ENCODE results near the gene OPN3.

The OPN3 gene

GRCh38 chr1:241617426-241617825, 22.7 kb downstream of the OPN3 start:
- no peak for DNase-seq (ENCODE audit: low read depth in 2 of 2)

GRCh38 chr1:241615043-241615974, 24.9 kb downstream of the OPN3 start:
- DNase-seq (ENCODE audit: low read depth in 2 of 2), result no peak

DNA sequence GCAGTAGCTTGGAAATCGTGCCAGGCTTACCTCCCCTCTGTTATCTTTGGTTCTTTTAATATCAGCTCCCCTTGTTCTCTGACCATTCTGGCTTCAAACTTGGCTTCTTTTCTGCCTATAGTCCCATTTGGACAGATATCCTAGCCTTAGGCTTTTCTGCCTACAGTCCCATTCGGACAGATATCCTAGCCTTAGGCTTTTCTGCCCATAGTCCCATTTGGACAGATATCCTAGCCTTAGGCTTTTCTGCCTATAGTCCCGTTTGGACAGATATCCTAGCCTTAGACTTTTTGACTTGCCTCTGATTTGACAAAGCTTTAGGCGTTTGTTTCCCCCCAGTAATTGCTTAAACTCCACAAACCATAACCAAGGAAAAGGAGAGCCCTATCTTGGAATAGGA, 25.6 kb downstream of the OPN3 start:
- DNase-seq (ENCODE audit: low read depth in 2 of 2), result no peak

- DNase-seq (ENCODE audit: low read depth in 2 of 2), result no peak
These were observed 26.0 kb downstream of the OPN3 start for GRCh38 chr1:241614144-241614543.

- DNase-seq (ENCODE audit: low read depth in 2 of 2), result peak; percentile 68 to 72
These were observed 27.4 kb downstream of the OPN3 start for GRCh38 chr1:241612533-241613477.

- no peak for DNase-seq (ENCODE audit: low read depth in 2 of 2)
These were observed 28.4 kb downstream of the OPN3 start for GRCh38 chr1:241611736-241612135.

GRCh38 chr1:241611063-241611462, 29.1 kb downstream of the OPN3 start:
- DNase-seq (ENCODE audit: low read depth in 2 of 2), result peak; percentile 44 to 50

- no peak for DNase-seq (ENCODE audit: low read depth in 2 of 2)
These were observed 29.9 kb downstream of the OPN3 start for GRCh38 chr1:241610056-241610815.

DNA sequence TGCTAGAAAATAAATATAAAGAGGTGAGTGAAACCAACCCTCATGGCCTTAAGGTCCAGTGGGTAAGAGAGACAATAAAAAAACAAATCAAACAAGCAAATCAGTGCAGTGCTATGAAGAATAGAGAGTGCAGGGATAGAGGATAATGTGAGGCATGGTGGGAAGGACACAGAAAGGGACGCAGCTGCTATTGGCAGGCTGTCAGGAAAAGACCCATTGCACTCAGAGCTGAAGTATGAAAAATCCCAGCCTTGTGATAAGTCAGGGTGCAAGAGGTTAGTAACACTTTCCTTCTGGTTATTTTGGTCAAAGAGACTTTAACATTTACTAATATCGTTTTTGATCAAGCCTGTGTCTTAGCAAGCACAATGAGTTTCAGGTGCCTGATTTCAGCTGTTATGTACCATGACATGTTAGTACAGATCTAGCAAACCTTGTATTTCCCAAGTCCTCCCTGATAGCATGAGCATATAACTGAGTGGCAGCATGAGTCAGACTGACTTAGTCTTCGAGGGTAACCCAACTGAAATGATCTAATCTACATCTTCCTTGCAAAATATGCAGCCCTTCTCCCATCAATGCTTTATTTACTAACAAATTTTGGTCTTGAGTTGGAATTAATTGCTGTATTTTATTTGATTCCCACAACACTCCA, 31.7 kb downstream of the OPN3 start:
- DNase-seq (ENCODE audit: low read depth in 2 of 2), result no peak

GRCh38 chr1:241607497-241607896, 32.7 kb downstream of the OPN3 start:
- no peak for DNase-seq (ENCODE audit: low read depth in 2 of 2)

DNA sequence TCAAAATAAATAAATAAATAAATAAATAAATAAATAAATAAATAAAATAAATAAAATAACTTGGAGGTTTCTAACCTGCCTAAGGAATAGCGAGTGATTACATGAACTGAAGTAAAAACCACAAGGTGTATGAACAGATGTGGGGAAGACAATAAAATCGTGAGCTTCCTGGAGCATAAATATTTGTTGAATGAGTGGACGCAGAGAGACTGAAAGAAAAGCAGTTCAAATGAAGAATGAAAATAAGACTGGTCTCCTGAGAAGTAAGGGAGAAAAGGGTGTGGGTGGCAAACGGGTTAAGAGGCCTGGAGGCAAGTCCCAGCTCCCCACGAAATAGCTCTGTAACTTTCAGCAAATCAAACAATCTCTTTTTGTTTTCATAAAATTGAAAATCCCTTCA, 33.6 kb downstream of the OPN3 start:
- no peak for DNase-seq (ENCODE audit: low read depth in 2 of 2)

DNA sequence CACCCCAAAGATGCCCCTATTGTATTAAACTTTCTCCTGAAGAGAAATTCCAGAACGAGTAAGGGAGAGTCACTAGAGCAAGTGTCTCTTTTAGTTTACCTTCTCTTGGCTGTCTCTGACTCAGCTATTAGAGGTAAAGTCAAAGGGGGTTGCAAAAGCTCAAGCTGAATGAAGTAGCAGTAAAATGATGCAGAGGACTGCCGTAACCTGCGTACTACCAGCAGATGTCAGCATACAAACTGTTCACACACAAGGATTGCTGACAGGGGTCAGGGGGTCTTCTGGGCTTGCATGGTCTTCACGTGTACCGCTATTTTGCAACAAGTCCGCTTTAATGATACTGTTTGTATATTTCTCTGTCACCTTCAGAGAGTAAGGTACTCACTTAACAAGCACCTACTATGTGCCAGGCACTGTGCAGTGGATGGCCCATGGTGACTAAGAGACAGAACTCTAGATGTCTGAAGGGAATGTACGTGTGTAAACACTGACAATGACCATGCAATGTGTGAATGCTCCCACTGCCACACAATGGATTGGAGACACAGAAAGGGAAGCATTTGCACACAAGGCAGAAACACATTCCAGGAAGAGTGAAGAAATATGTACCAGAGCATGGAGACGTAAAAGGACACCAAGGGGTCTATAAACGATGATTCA, 34.9 kb downstream of the OPN3 start:
- DNase-seq (ENCODE audit: low read depth in 2 of 2), result no peak

- no peak for DNase-seq (ENCODE audit: low read depth in 2 of 2)
These were observed 36.4 kb downstream of the OPN3 start for GRCh38 chr1:241603731-241604245.

GRCh38 chr1:241600496-241600901, 39.7 kb downstream of the OPN3 start:
- peak; percentile 58 to 64 for DNase-seq (ENCODE audit: low read depth in 2 of 2)

DNA sequence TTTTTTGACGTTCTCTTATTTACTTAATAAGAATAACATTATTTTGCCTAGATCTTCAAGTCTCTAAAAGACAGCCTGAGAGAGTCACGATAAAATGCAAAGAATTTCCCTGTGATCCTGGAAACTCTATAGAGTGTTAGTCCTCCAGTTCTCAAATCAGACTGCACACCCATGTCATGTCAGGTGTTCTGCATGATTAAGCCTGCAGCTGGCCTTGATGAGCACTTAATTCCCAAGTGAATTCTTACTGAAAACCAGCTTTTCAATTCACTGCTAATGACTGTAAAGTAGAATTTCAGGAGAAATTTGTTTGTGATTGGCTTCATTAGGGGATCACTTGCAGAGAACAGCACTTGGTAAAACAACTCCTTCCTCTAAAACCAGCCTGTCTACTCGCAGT, 41.9 kb downstream of the OPN3 start:
- DNase-seq (ENCODE audit: low read depth in 2 of 2), result no peak

DNA sequence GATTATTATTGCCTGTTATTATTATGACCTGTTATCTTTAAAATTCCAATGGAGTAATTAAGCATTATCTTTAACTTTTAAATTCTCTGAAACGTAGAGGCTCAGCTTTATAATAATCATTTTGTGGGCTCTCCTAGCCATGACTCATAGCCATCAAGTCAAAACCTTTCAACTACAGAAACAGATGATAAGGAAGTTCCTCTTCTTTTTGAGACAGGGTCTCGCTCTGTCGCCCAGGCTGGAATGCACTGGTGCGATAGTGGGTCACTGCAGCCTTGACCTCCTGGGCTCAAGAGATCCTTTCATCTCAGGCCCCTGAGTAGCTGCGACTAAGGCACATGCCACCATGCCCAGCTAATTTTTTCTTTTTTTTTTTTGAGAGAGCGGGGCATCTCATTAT, 43.5 kb downstream of the OPN3 start:
- no peak for DNase-seq (ENCODE audit: low read depth in 2 of 2)

DNA sequence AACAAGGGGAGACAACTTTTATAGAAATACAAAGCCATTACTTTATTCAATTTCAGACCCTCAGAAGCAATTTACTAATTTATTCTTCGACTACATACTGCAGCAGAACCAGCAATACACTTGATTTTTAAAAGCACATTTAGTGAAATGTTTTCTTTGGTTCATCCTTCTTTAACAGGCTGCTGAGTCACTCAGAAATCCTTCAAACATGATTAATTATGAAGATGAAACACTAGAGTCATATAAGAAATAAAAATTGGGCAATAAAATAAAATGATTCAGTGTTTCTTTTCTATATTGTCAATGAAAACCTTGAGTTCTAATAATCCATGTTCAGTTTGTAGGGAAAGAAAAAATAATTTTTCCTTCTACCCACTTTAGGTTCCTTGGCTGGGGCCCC, 47.0 kb downstream of the OPN3 start:
- no peak for DNase-seq (ENCODE audit: low read depth in 2 of 2)

DNA sequence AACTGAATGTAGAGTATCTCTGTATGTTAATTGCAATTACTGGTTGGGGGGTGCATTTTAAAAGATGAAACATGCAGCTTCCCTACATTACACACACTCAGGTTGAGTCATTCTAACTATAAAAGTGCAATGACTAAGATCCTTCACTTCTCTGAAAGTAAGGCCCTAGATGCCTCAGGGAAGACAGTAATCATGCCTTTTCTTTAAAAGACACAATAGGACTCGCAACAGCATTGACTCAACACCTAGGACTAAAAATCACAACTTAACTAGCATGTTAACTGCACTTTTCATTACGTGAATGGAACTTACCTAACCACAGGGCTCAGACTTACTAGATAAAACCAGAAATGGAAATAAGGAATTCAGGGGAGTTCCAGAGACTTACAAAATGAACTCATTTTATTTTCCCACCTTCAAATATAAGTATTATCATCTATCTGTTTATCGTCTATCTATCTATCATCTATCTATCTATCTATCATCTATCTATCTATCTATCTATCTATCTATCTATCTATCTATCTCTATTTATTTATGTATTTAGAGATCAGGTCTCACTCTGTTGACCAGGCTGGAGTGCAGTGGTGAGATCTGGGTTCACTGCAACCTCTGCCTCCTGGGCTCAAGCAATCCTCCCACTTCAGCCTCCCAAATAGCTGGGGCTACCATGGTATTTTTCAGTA, 47.8 kb downstream of the OPN3 start:
- DNase-seq (ENCODE audit: low read depth in 2 of 2), result peak in 1 of 2 experiments; percentile 23

- DNase-seq (ENCODE audit: low read depth in 2 of 2), result no peak
These were observed 48.4 kb downstream of the OPN3 start for GRCh38 chr1:241591736-241592135.

DNA sequence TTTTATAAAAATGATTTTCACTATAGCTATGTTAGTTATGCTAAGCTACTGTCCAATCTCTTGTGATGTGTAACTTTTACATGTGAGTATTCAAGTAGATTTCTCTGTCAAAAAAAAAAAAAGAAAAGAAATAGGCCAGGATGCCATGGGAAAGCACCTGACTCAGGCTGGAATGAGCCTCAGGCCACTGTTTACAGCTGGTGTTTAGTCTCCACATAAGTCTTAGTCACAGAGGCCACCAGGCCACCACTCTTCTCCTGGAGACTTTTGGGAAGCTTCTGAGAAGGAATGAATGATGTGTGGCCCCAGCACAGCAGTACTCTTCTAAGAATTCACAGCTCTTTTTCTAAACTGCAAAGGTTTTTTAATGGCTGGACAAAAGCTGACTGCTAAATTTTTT, 48.9 kb downstream of the OPN3 start:
- DNase-seq (ENCODE audit: low read depth in 2 of 2), result no peak
